Left forelimb (tissue), 1 donor: Measurements from ENCODE around the gene PPIF.

ENCODE experiments used
- DNase-seq: peaks from one replicate; pipeline ENCODE4 v3.0.0-alpha.2; 2018; ENCODE audit warnings: low spot score

Gene PPIF

DNA sequence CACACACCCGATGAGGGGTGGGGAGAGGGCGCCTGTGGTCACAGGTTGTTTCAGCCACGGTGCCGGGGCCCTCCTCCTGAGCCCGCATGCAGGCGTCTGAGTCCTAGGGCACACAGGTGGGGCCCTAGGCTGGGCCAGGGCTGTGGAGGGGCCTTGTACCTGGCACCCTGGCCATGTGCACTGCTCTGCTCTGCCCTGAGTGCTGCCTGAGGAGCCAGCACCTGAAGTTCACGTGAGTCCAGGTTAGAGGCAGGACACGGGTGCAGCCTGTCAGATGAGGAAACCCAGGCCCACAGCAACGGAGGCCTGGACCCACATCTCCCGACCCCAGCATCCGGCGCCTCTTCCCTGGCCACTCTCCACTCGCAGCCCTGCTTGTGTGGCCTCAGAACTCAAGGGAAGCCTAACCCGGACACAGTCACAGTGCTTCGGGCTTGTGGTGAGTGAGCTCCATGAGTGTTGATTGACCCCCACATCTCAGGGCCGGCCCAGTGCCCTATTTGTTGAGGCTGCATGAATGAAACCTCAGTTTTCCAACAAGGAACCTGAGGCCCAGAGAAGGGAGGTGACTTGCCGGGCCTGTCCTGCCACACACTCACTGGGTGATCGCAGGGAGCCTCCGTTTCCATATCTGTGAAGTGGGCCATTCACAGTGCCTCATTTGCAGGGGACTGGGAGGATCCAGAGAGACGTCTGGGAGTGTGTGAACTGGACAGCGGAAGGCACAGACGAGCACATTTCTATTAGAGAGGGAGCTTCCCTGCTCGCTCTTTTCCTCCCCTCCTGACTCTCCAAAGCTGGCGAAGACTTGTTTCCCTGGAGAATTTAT, 39.6 kb downstream of the PPIF start:
- DNase-seq = no peak

DNA sequence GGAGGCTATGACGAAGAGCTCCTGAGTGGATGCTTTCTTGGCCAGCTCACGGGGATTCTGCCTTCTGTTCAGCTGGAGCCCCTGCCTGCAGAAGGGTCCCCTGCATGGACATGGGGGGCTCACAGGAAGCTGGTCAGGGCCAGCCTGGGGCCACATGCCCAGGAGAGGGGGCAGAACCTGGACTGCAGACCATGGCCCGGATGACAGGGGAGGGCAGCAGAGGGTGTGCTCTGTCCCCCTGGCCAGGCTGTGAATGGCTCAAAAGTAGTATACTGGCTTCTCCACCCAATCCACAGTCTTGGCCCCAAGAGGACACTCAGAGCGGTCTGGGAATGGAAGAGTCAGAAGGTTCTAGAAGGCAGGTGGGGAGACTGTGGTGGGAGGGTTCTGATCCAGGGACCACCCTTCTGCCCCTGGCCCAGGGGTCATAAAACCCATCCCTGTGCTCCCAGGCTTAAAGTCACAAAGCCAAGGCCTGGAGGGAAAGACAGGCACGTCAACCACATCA, 40.3 kb downstream of the PPIF start:
- DNase-seq = no peak

DNA sequence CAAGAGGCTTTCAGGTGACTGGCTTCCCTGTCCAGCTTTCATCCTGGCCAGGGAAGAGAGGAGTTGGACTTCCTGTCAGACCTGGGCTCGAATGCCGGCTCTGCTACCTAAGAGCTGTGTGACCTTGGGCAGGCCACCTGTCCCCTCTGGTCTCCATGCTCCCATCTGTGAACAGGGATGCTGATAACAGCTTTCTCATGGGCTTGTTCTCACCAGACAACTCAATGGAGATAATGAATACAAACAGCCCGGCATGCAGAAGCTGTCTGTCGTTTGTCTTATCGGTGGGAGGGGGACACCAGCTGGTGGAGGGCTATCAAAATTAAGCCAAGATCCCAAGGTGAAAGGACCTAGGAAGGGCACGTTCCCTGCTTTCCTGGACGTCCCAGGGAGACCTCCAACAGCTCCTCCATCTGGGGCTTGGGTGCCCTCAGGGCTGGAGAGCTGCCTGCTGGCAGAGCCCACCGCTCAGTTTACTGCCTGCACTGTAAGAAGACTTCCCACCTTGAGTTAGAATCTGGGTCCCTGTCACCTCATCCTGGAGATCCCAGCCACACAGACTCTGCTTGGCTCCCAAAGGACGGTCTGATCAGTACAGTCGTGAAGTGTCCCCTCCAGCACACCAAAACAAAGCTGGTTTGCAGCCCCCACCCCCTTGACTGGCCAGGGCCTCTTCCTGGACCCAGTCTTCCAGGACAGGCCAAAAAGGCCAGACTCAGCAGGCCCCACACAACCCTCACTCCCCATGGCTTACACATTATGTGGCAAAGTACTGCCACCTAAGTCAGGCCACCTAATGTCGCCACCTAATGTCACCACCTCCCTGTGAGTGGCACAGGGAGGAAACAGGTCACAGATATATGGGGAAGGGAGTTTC, 40.9 kb downstream of the PPIF start:
- no peak for DNase-seq

DNA sequence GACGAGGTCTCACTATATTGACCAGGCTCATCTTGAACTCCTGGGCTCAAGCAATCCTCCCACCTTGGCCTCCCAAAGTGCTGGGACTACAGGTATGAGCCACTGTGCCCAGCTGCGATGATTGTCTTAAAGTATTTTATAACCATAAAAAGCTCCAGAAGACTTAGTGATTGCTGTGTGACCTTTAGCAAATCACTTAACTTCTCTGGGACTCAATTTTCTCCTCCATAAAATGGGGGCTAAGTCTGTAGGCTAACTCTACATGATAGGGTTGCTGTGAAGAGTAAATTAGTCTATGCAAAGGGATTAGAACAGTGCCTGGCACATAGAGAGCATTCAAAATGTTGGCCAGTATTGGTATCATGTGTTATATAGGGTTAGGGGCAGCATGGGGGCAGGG, 42.8 kb downstream of the PPIF start:
- no peak for DNase-seq

DNA sequence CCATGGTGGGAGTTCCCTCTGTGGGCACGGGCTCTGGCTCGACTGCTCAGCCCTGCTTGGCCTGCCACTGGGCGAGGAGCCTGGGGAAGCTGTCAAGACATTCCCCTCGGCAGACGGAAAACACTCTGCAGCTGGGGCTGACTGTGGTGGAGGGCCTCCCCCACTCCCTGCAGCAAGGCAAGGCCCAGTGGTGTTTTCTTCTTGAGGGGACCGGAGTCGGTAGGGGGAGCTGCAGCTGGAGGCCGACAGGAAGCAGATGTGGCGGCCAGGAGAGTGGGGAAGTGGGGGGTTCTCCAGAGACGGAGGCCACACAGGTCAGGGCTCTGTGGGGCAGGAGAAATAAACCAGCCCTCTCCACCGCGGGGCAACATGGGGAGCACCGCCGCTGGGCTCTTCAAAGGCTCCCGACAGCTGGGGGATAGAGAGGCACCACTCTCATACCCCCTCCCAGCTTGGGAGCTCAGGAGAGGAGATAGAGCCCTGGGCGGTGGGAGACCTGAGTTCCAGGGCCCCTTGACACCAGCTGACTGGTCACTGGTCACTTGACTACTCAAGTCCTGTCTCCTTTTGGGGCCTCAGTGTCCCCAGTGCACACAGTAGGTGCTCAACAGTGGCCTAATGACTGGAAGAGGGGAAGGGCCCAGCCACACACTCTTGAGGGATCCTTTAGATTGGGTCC, 43.4 kb downstream of the PPIF start:
- peak; percentile 60 for DNase-seq

DNA sequence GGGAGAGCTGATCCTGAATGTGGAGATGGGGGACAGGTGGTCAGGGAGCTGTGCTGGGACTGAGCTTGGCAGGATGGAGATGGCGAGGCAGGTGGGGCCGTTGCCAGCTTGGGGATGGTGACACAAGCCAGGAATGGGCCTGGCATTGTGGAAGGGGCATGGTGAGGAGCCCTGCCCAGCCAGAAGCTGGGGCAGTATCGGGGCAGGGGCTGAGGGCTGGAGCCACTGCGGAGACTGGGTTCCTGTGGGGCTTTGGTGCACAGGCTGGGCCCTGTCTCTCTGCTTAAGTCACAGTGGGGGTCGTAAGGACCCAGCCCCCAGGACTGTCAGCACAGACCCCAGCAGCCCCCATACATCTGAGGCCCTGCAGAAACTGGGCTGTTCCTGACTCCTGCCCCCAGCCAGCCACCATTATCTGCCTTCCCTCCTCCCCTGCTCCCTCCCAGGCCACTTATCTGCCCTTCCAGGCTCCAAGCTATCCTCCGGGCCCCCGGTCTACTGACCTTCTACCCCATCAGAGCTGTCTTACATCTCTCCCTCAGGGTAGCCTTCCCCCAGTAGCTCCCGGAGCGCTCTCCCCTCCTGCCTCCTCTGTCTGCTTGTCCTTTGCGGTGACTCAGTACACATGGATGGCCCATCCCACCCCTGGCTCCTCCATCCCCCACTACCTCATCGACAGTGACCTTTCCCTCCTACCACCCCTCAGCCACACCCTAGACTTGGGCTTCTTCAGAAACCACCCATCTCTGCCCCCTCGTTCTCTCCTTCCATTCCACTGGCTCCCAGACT, 44.2 kb downstream of the PPIF start:
- peak; percentile 55 for DNase-seq

DNA sequence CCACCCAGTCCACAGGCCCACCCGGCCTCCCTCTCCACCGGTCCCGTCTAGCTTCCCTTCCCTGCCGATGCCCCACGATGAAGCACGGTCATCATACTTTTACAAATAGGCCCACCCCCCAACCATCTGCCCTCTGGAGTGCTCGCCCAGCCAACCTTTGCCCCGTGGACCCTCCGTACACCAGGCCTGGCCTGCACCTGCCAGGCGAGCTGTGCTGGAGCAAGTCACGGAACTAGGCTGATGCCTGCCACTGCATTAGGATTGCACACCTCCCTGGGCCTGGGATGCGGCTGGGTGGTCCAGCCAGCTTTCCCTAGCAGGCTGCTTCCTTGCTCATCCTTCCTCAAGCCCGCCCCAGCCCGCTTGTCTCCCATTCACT, 44.7 kb downstream of the PPIF start:
- DNase-seq = no peak

DNA sequence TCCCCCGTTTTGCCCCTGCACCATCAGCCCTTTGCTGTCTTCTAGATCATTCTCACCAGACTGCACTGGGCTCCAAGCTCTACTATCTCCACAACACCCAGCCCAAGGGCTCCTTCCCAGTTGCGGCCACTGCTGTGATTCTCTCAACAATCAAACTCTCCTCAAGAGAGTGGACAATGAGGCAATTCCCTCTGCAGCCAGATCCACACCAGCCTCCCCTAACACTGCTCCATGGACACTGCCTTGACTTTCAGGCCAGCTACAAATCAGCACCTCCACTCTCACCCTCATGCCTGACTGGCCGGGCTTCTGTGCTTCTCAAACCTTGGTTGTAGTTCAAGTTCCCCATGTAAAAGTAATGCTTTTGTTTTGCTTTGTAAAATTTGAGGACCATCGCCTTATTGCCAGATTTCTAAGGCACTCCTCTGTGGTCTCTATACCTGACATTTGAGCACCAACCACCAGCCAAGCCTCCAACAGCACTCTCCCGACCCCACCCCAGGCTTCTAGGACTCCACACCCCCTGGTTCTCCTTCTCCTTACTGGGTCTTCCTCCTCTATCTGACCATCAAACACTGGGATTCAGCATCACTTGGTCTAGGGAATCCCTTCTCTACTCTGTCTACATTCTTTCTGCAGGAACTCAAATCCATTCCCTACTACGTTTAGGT, 45.4 kb downstream of the PPIF start:
- peak; percentile 36 for DNase-seq

DNA sequence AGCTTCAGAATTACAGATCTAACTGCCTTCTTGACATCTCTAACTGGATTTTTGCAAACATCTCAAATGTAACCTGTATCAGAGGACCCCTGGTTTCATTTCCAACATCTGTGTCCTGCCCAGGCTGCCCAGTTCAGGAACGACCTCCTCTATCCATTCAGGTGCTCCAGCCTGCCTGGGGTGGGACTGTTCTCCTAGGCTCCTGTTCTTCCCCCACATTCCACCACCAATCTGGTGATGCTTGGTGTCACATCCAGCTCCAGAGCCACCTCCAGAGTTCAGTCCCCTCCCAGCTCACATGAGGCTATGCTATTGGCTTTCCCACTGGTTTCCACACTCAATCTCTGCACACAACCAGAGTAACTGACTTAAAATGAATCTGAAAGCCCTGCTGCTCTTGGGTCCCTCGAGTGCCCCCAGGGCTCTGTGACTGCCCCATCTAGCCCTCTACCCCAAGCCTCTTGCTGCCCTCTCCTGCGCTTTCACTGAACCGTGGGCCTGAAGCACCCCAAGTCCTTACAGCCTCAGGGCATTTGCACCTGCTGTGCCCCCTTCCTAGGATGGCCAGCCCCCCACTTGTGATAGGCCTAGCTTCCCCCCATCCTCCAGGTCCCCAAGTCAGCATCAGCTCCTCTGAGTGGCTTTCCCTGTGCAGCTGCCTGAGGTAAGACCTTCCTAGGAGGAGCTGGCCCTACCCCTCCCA, 46.1 kb downstream of the PPIF start:
- peak; percentile 12 for DNase-seq

DNA sequence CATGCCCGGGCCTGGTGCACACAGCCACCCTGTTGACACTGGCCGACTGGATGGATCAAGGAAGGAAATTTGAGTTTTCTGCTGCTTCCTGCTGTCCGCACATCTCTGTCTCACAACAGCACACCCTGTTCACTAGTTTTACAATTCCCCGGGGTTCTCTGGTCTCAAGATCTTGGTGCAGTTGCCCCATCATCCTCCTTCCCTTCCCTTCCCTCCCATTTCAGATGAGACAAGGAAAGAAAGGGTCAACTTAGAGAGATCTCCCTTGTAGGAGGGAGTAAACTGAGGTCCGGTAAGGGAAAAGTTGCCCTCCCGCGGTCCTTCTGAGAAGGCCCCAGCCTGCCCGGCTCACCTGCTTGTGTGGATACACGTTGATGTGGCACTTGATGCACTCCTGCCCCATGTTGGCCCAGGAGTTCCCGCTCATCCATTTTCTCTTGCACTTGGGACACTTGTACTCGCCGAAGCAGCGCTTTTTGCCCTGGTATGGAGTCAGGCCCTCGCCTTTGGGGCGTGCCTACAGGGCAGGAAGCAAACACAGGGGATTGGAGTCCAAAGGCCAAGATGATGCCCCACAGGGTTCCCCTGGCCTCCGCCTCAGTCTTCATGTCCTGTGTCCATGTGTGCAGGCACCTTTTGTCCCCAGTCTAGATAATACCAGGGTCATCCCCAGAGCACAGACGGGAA, 46.8 kb downstream of the PPIF start:
- DNase-seq = no peak

DNA sequence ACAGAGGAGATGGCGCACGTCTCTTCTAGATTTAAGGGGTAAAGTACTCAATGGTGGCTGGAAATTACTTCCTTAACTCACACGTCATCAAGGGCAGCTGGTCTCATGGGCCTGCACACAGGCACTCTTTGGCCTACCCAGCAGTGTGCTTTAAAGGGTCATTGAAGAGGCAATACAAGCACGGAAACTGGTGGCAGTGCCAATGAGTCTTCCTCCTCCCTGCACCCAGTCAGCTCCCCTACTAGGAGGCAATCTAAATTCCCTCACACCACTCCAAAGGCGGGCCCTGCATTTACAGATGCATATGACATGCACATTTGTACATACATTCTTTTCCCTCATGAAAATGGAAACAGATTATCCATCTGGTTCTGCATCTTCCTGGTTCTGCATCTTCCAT, 47.4 kb downstream of the PPIF start:
- no peak for DNase-seq

DNA sequence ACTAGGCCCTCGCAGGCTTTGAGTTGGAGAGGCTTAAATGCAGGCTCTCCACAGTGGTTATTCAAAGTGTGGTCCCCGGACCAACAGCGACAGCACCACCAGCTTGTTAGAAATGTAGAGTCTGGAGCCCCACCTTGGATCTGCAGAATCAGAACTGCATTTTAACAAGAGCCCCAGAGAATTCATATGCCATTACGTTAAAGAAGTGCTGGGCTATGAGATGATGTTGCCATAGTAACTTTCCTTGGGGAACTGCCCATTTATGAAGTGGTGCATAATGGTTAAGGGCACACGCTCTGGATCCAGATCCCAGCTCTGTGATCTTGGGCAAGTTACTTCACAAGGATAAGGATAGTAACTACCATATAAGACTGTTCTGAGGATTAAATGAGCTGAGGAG, 49.3 kb downstream of the PPIF start:
- DNase-seq = no peak

DNA sequence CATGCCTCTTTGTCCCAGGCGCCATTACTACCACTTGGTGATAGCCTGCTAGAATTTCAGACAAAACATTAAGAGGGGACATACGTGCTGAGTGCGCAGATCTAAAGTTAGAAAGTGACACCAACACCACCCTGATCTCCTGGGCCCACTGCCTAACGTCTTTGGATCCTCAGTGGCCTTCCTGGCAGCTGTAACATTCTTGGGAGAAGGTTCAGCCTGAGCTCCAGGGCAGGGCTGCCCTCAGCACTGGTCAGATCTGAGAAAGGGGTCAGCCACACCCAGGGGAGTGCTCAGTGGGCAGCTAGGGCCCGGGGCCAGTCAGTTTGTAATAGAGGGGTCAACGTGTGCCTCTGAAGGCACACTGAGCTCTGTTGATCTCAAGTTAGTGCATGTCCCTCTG, 49.8 kb downstream of the PPIF start:
- DNase-seq = no peak

DNA sequence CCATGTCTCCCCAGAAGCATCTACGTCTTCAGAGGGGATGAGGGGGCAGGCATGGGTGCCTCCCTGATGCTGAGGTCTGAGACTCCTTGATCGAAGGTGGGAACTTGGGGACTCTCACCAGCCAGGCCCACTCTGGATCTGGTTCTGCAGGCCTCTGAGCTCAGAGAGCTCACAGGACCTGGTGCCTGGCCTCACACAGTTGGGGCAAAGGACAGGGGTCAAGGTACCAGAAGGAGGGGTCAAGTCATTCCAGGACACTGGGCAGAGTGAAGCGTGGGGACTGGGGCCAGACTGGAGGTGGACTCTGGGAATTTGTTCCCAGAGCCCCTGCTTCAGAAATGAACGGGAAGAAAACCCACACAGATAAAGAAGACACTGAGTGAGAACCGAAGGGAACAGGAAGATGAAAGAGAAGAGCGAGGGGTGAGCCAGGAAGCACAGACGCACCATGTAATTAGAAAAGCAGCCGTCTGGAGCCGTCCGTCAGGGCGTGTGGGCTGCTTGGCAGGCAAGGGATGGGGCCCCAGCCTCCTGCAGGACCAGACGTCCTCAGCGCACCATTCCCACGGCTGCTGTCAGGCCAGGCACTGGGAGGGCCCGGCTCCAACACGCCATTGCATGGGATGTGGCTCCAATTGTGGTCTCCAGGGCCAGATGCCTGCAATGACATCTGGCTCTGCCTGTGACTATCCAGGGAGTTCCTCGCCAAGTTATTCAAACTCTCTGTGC, 50.5 kb downstream of the PPIF start:
- no peak for DNase-seq

DNA sequence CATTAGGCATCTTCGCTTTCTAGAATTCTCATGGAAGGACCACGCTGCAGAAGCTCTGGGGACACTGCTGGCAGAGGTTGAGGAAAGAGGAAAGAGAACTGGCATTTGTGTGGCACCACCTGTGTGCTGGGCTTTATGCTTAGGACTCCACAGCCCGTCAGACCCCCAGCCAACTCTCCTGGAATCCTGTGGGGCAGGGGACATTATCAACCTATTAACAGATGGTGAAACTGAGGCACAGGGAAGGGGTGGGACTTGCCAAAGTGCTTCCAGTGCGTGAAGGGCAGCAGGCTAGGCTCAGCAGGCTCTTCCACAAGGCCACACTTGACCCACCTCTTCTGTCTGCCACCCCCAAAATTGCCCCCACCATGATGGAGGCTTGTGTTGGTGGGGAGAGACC, 51.4 kb downstream of the PPIF start:
- no peak for DNase-seq

DNA sequence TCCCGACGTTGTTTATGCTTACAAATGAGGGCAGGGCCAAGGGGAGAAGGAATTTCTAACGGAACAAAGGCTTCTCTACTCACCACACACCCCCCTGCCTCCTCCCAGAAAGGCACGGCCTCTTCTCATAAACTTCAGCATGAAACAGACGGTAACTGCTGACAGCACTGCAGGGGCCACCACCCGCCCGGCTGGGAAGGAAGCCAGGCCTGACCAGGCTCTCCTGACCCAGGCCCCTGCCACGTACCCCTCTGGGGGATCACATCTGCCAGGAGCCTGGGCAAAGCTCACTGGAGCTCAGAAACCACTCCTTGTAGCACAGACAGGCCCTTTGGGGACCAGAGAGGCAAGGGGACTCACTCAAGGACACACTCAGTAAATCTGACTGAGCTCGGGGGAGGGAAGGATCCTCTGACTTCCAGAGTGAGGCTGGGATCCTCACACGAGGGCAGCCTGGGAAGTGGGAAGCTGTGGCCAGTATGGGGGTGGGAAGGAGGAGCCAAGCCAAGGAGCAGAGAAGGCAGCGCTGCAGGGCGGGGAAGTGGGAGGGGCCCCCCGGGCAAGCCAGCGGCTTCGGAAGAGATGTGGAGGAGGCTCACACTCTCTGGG, 52.1 kb downstream of the PPIF start:
- peak; percentile 90 for DNase-seq

DNA sequence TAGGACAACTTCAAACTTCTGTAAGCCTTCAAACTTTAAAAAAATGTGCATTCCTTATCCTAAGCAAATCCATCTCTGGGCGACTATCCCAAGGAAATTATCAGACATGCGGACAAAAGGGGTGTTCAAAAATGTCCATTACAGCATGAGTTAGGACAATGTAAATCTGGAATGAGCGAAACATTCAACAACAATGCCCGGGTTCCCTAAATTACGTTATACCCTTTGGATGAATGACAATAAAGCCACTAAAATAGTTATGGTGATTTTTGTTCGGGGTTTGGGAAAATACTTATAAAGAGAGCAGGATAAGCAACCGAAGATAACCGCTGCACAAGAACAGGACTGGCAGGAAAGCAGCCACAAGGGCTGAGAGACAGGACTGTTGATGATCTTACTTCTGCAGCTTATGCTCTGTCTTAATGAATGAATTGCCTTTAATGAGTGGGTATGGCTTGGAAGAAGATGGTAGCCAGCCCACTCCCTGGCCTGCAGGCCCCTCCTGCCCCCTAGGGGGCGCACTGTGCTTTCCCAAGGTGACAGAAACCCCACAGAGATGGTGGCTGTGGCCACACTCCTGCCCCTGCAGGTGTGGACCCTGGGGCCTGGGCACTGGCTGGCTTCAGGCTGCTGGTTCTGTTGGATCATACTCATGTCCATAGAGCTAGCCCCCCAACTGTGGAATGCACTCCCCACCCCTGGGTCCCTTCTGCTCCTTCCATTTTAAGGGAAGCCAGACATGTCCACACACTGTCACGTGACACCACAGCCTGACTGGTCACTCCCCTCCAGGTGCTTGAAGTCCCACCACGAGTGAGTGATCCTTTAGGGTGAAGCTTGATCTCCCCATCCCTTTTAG, 53.1 kb downstream of the PPIF start:
- DNase-seq = no peak
